Measurements from ENCODE around the gene NFATC2.
A peak's percentile ranks its signal among the peaks of the same experiment; 100 is the strongest.
"Not testable (repeated sequence)": the region's sequence is repeated elsewhere in the genome, so short reads cannot be mapped to it uniquely, and the experiment has no call there.

NFATC2 gene

GRCh38 chr20:51540580-51540979 is 1.9 kb downstream of the NFATC2 start:
- no peak for TF ChIP-seq ZNF274 (IDR thresholded peaks at IDR 0.05; ENCODE audit: low read depth, low read length)
- H3K4me3 ChIP-seq (ENCODE audit: low read length): peak overlapping the region; percentile 2

GRCh38 chr20:51540074-51540473 is 2.4 kb downstream of the NFATC2 start:
- not testable (repeated sequence) for H3K4me3 ChIP-seq (ENCODE audit: low read length)

GRCh38 chr20:51536116-51537069 is 6.1 kb downstream of the NFATC2 start:
- no peak for TF ChIP-seq ZNF274 (IDR thresholded peaks at IDR 0.05; ENCODE audit: low read depth, low read length)
- no peak overlapping the region for H3K4me3 ChIP-seq (ENCODE audit: low read length)

- TF ChIP-seq ZNF274 (IDR thresholded peaks at IDR 0.05; ENCODE audit: low read depth, low read length): no peak
- no peak overlapping the region for H3K4me3 ChIP-seq (ENCODE audit: low read length)
Observed at GRCh38 chr20:51535674-51536073, 6.8 kb downstream of the NFATC2 start.

GRCh38 chr20:51535075-51535386 is 7.5 kb downstream of the NFATC2 start:
- H3K4me3 ChIP-seq (ENCODE audit: low read length): no peak overlapping the region
- TF ChIP-seq ZNF274 (IDR thresholded peaks at IDR 0.05; ENCODE audit: low read depth, low read length): no peak

- H3K4me3 ChIP-seq (ENCODE audit: low read length): no peak overlapping the region
- no peak for TF ChIP-seq ZNF274 (IDR thresholded peaks at IDR 0.05; ENCODE audit: low read depth, low read length)
Observed at GRCh38 chr20:51533291-51534172, 9.0 kb downstream of the NFATC2 start.

GRCh38 chr20:51532577-51533191 is 9.8 kb downstream of the NFATC2 start:
- TF ChIP-seq ZNF274 (IDR thresholded peaks at IDR 0.05; ENCODE audit: low read depth, low read length): no peak

GRCh38 chr20:51531712-51532456 is 10.6 kb downstream of the NFATC2 start:
- no peak for TF ChIP-seq ZNF274 (IDR thresholded peaks at IDR 0.05; ENCODE audit: low read depth, low read length)
- no peak overlapping the region for H3K4me3 ChIP-seq (ENCODE audit: low read length)

More at GRCh38 chr20:51532577-51533191, 9.8 kb downstream of the NFATC2 start:
- no peak overlapping the region for H3K4me3 ChIP-seq (ENCODE audit: low read length)

GRCh38 chr20:51531141-51531710 is 11.3 kb downstream of the NFATC2 start:
- TF ChIP-seq ZNF274 (IDR thresholded peaks at IDR 0.05; ENCODE audit: low read depth, low read length): no peak

GRCh38 chr20:51529758-51530157 is 12.8 kb downstream of the NFATC2 start:
- H3K4me3 ChIP-seq (ENCODE audit: low read length): no peak overlapping the region

More at GRCh38 chr20:51531141-51531710, 11.3 kb downstream of the NFATC2 start:
- no peak overlapping the region for H3K4me3 ChIP-seq (ENCODE audit: low read length)

GRCh38 chr20:51529081-51529681 is 13.3 kb downstream of the NFATC2 start:
- H3K4me3 ChIP-seq (ENCODE audit: low read length): no peak overlapping the region
- TF ChIP-seq ZNF274 (IDR thresholded peaks at IDR 0.05; ENCODE audit: low read depth, low read length): no peak

More at GRCh38 chr20:51529758-51530157, 12.8 kb downstream of the NFATC2 start:
- no peak for TF ChIP-seq ZNF274 (IDR thresholded peaks at IDR 0.05; ENCODE audit: low read depth, low read length)

- no peak for TF ChIP-seq ZNF274 (IDR thresholded peaks at IDR 0.05; ENCODE audit: low read depth, low read length)
- no peak overlapping the region for H3K4me3 ChIP-seq (ENCODE audit: low read length)
Observed at GRCh38 chr20:51528263-51529027, 14.1 kb downstream of the NFATC2 start.

All from GM08714 (cell line).